GM12878 (cell line): ENCODE data around the gene RAD51B. TPM values are rescaled to one million over a fixed set of nuclear protein-coding genes. Genes with fewer than 3 reads are reported as not detected.

Experiments
- ATAC-seq: fragments of 200-7000 bp; cut with Tn5 transposase; 3 replicates; pipeline ENCODE4 v1.9.1; 2020; ENCODE audit warnings: mild to moderate bottlenecking, moderate library complexity
- BruUV-seq: library from RNA; stranded (reverse); fragments of 400-500 nt; replicated peaks from 2 replicates; lab custom pipeline; 2021; lab: Mats Ljungman, UMichigan
- CTCF ChIA-PET: fragments of 300-600 bp; sonication (Branson Sonifier 250); formaldehyde crosslinking; extraction: SDS; loops from one replicate; lab custom pipeline; 2021; ENCODE audit warnings: inconsistent platforms; lab: Yijun Ruan, JAX
- POLR2A ChIA-PET: fragments of 350-600 bp; formaldehyde crosslinking; extraction: SDS; loops from one replicate; lab custom pipeline; 2021; ENCODE audit warnings: inconsistent platforms; lab: Charles Lee
- RAD21 ChIA-PET: fragments of 300-600 bp; sonication (Branson Sonifier 250); formaldehyde crosslinking; loops from one replicate; lab custom pipeline; 2023; ENCODE audit warnings: antibody characterized with exemption; ENCODE audit not compliant: unreplicated experiment; lab: Charles Lee
- SMC1A ChIA-PET: fragments of 300-600 bp; sonication (Branson Sonifier 250); formaldehyde crosslinking; loops from one replicate; lab custom pipeline; 2023; ENCODE audit not compliant: unreplicated experiment, uncharacterized antibody; lab: Charles Lee
- DNase-seq: peaks from one replicate; pipeline ENCODE4 v3.0.0-alpha.2; 2011; ENCODE audit warnings: low read depth, low spot score
- FAIRE-seq: peaks from 3 replicates; lab custom pipeline; 2011; peaks lifted over from hg19 to GRCh38; lab: Jason Lieb, UNC
- H2AFZ ChIP-seq: 2 replicates; pipeline ENCODE4 v1.6.0; 2011; ENCODE audit warnings: low read depth, low read length, control low read depth; ENCODE audit not compliant: control insufficient read depth
- H3K27ac ChIP-seq: 2 replicates; pipeline ENCODE4 v1.5.1; 2011; ENCODE audit warnings: control low read depth; ENCODE audit not compliant: control insufficient read depth, insufficient read depth
- H3K27me3 ChIP-seq, 2 experiments: replicated peaks in 1 of 2; 2 replicates each; pipeline versions ENCODE4 v1.6.0 to v1.6.1; 2011; ENCODE audit warnings: low read length in 1 of 2; ENCODE audit not compliant: control insufficient read depth in 2 of 2, insufficient read depth in 2 of 2
- H3K36me3 ChIP-seq, 2 experiments: 2 replicates each; pipeline ENCODE4 v1.5.1; 2011; ENCODE audit warnings: low read length in 1 of 2; ENCODE audit not compliant: control insufficient read depth in 2 of 2, insufficient read depth in 2 of 2
- H3K4me1 ChIP-seq: 2 replicates; pipeline ENCODE4 v1.6.1; 2011; ENCODE audit warnings: mild to moderate bottlenecking, low read length, moderate library complexity, mixed read lengths; ENCODE audit not compliant: control insufficient read depth, insufficient read depth
- H3K4me2 ChIP-seq: 2 replicates; pipeline ENCODE4 v1.6.0; 2011; ENCODE audit warnings: control low read depth; ENCODE audit not compliant: control insufficient read depth, insufficient read depth
- H3K4me3 ChIP-seq: fragments of 200-600 bp; sonication (generic); 2 replicates; pipeline ENCODE4 v1.5.1; 2016
- H3K79me2 ChIP-seq: 2 replicates; pipeline ENCODE4 v1.6.0; 2011; ENCODE audit warnings: low read length; ENCODE audit not compliant: control insufficient read depth, insufficient read depth
- H3K9ac ChIP-seq: 2 replicates; pipeline ENCODE4 v1.8.0; 2011; ENCODE audit warnings: low read length, control low read depth, mixed read lengths; ENCODE audit not compliant: control insufficient read depth, insufficient read depth
- H3K9me3 ChIP-seq: replicated peaks from 3 replicates; pipeline ENCODE4 v1.5.1; 2011; ENCODE audit warnings: mild to moderate bottlenecking, low read length; ENCODE audit not compliant: control insufficient read depth, insufficient read depth
- H4K20me1 ChIP-seq: 2 replicates; pipeline ENCODE4 v1.6.0; 2011; ENCODE audit not compliant: control insufficient read depth, insufficient read depth
- BCL11A ChIP-seq: IDR thresholded peaks from 2 replicates; pipeline ENCODE4 v1.6.1; 2011; ENCODE audit warnings: low read depth, low read length
- CBX5 ChIP-seq: sonication (generic); IDR thresholded peaks from 2 replicates; pipeline ENCODE4 v1.6.1; 2016; ENCODE audit warnings: low read depth, moderate library complexity, mild to moderate bottlenecking, inconsistent platforms
- CHD4 ChIP-seq: fragments of 200-600 bp; sonication (generic); IDR thresholded peaks from 2 replicates; pipeline ENCODE4 v1.6.1; 2016; ENCODE audit warnings: mild to moderate bottlenecking
- MYB ChIP-seq: fragments of 150-350 bp; IDR thresholded peaks from 2 replicates; pipeline ENCODE4 v1.6.1; 2014; ENCODE audit warnings: mild to moderate bottlenecking, low read depth, low read length, borderline replicate concordance
- NFYA ChIP-seq: IDR thresholded peaks from 2 replicates; pipeline ENCODE4 v1.6.1; 2011; ENCODE audit warnings: low read depth, mild to moderate bottlenecking, low read length, improper control_type of control experiment, borderline replicate concordance
- NFYB ChIP-seq: IDR thresholded peaks from 2 replicates; pipeline ENCODE4 v1.6.1; 2011; ENCODE audit warnings: low read depth, mild to moderate bottlenecking, low read length, improper control_type of control experiment, moderate library complexity; ENCODE audit not compliant: insufficient read depth
- SIX5 ChIP-seq: IDR thresholded peaks from 2 replicates; pipeline ENCODE4 v1.6.1; 2011; ENCODE audit warnings: mild to moderate bottlenecking, low read depth, low read length, moderate library complexity; ENCODE audit not compliant: severe bottlenecking
- SP1 ChIP-seq: IDR thresholded peaks from one replicate; pipeline ENCODE4 v1.6.1; 2011; ENCODE audit warnings: low read depth, low read length
- WGBS: methylation state at CpG from one replicate; pipeline ENCODE4 v1.1.6; 2016; ENCODE audit warnings: low lambda C conversion rate; ENCODE audit not compliant: insufficient replicate concordance, insufficient coverage; ENCODE audit errors: missing lambda C conversion rate; 5-methylcytosine and 5-hydroxymethylcytosine counted together
- in situ Hi-C: fragments of 300-500 bp; cut with MboI; formaldehyde crosslinking; loops from 9 replicates; pipeline ENCODE4 v1.14.3; 2018; ENCODE audit warnings: mixed read lengths
- intact Hi-C: fragments of 100-400 bp; cut with micrococcal nuclease; formaldehyde crosslinking; loops from one replicate; pipeline ENCODE4 v1.14.2; 2022; ENCODE audit not compliant: unreplicated experiment
- polyA plus RNA-seq, 11 experiments: library from polyadenylated mRNA; depleted of rRNA in 4 of 11; unstranded in 6 of 11; stranded (reverse) in 5 of 11; fragments of >200 nt; fragmentation: Nextera tagmentation in 4 of 11; fragmentation: Illumina TruSeq in 1 of 11; extraction: Ambion mirVana in 4 of 11; extraction: Trizol in 1 of 11; gene quantifications; 1 replicate in 1 of 11; 2 replicates in 10 of 11; pipeline versions ENCODE4 v1.2.1 to v1.2.3, GENCODE V29; 2011 to 2016; ENCODE audit warnings: inconsistent platforms in 2 of 11, missing spikeins in 2 of 11, low read depth in 1 of 11
- total RNA-seq, 4 experiments: library from RNA; depleted of rRNA in 3 of 4; stranded (reverse); fragments of >200 nt in 3 of 4; fragmentation: Illumina TruSeq in 1 of 4; extraction: Trizol in 1 of 4; gene quantifications; 2 replicates each; pipeline versions ENCODE4 v1.2.1 to v1.2.3, GENCODE V29; 2013 to 2021
- TF ChIP-seq, protein P1 (sequence below): fragments of 450-650 bp; IDR thresholded peaks from 2 replicates; pipeline ENCODE4 v1.6.1; 2014; ENCODE audit warnings: mild to moderate bottlenecking

Gene RAD51B
- total and polyA plus RNA-seq, 10 of the 15 experiments (the other 5 are each of a cell fraction or from before 2014, with no cell fraction given): 9.8 to 26.8 (median 21.3) TPM

DNA sequence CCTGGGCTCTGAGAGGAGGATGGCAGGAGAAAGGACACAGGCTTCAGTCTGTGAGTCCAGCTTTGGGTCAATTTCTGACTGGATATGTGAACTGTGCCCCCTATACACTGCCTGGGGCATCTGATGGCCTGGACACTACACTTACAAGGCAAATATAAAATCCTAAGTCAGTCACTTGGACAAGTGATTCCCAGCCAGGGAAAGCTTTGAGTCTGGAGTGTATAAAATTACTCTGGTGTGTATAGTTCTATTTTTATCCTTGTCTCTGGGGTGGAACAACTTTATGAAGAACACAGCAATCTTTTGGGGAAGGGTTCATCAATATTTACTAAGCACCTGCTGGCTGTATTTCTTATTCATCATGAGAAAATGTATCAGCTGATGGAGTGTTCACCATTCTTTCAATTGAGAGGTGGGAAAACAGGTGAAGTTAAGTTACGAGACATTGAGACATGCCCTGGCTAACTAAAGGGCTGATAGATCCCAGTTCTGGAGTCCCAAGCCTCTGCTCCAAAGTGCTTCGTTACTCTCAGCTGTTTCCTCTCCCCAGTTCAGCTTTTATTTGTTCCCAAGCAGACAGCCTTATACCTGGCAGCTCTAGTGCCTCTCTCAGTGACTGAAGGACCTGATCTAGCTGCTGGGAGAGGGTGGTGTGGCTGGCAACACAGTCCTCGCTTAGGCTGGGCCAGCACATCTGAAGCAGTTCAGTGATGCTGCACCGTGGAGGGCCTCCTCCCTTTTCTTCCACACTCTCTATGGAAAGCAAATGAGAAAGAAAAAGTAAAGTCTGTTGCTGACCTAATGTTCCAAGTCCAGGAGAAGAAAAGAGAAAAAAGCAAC is 34.1 kb upstream of the RAD51B start (continued):
- no peak for TF ChIP-seq BCL11A
- TF ChIP-seq CBX5: no peak
- TF ChIP-seq NFYB: no peak
- TF ChIP-seq MYB: no peak

DNA sequence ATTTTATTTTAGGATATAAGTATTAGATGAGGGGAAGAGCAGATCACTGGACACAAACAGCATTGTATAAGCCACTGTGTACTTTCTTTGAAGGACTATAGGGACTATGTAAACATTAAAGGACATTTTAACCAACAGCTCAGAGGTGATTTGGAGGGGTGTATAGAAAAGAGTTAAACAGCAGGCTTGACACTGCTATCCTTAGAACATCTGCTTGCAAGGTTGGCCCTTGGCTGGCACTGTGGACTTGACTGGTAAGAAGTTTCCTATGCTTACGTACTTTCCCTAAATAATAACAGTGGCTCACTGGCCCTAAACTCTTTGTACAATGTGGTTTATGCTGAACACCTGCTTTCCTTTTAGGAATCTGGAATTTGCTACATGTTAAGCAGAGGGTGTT is 31.9 kb upstream of the RAD51B start:
- H3K4me3 ChIP-seq: no peak overlapping the region
- ChIA-PET CTCF (no interaction called here), POLR2A (no interaction called here), RAD21 (no interaction called here), SMC1A (no interaction called here)
- no peaks in the 10 kb centered on the region for H3K4me1 ChIP-seq
- H4K20me1 ChIP-seq: no peaks in the 10 kb centered on the region
- H3K4me2 ChIP-seq: no peak overlapping the region
- BruUV-seq: no TSS peak
- intact Hi-C loops (no loop called here), in situ Hi-C loops (no loop called here)
- ATAC-seq: no peak
- peaks cover 23 to 27% of the 10 kb centered on the region in 2 experiments for H3K36me3 ChIP-seq
- no peaks in the 10 kb centered on the region for H3K9me3 ChIP-seq
- no peak overlapping the region for H3K27ac ChIP-seq
- no peak for DNase-seq
- FAIRE-seq: no peak
- TF ChIP-seq SIX5 (no peak), SP1 (no peak), NFYA (no peak), CHD4 (no peak)
- TF ChIP-seq, protein P1, sequence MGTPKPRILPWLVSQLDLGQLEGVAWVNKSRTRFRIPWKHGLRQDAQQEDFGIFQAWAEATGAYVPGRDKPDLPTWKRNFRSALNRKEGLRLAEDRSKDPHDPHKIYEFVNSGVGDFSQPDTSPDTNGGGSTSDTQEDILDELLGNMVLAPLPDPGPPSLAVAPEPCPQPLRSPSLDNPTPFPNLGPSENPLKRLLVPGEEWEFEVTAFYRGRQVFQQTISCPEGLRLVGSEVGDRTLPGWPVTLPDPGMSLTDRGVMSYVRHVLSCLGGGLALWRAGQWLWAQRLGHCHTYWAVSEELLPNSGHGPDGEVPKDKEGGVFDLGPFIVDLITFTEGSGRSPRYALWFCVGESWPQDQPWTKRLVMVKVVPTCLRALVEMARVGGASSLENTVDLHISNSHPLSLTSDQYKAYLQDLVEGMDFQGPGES: no peak
- H3K27me3 ChIP-seq: no peaks in the 10 kb centered on the region
- no peaks in the 10 kb centered on the region for H3K79me2 ChIP-seq
- no peak overlapping the region for H2AFZ ChIP-seq
- 95% methylated on average over 1 of the region's 1 CpG for WGBS
- H3K9ac ChIP-seq: no peak overlapping the region
